Right lobe of liver (tissue), 6 donors: Measurements from ENCODE around the gene KLF5. TPM values are rescaled to one million over a fixed set of nuclear protein-coding genes. Genes with fewer than 3 reads are reported as not detected.

Experiments used
- ATAC-seq, 4 donors: fragments of 200-7000 bp; cut with Tn5 transposase; one replicate each; pipeline ENCODE4 v1.9.1; 2020; ENCODE audit warnings: mild to moderate bottlenecking in 4 of 4, moderate library complexity in 4 of 4
- DNase-seq, 3 donors: peaks; one replicate each; pipeline ENCODE4 v3.0.0-alpha.2; 2020
- H3K27ac ChIP-seq, 3 donors: fragments of 200-600 bp; one replicate each; pipeline ENCODE4 v1.8.0; 2022
- H3K27me3 ChIP-seq, 2 donors: fragments of 200-600 bp; one replicate each; pipeline ENCODE4 v1.8.0; 2022
- H3K36me3 ChIP-seq, 4 donors: fragments of 200-600 bp; sonication (generic) in 1 of 4; one replicate each; pipeline versions ENCODE4 v1.5.1 to v1.8.0; 2017 to 2022; ENCODE audit warnings: control low read depth in 1 of 4
- H3K4me1 ChIP-seq, 4 donors: fragments of 200-600 bp; sonication (generic) in 1 of 4; one replicate each; pipeline versions ENCODE4 v1.5.1 to v1.8.0; 2017 to 2022; ENCODE audit warnings: control low read depth in 1 of 4
- H3K4me3 ChIP-seq, 3 donors: fragments of 200-600 bp; one replicate each; pipeline ENCODE4 v1.8.0; 2022
- H3K9me3 ChIP-seq, 4 donors: fragments of 200-600 bp; sonication (generic) in 1 of 4; one replicate each; pipeline versions ENCODE4 v1.5.1 to v1.8.0; 2017 to 2022; ENCODE audit warnings: control low read depth in 1 of 4
- CTCF ChIP-seq, 4 donors: fragments of 200-600 bp in 3 of 4; fragments of 450-650 bp in 1 of 4; IDR thresholded peaks; one replicate each; pipeline versions ENCODE4 v1.5.1 to v1.8.0; 2016 to 2022; ENCODE audit warnings: antibody characterized with exemption in 4 of 4, mild to moderate bottlenecking in 2 of 4
- POLR2A ChIP-seq: fragments of 450-650 bp; IDR thresholded peaks from one replicate; pipeline ENCODE4 v1.6.1; 2017; ENCODE audit warnings: antibody characterized with exemption, mild to moderate bottlenecking
- WGBS: methylation state at CpG from one replicate; pipeline ENCODE4 v1.1.6; 2018; ENCODE audit warnings: low coverage, low lambda C conversion rate; ENCODE audit not compliant: insufficient coverage; ENCODE audit errors: missing lambda C conversion rate; 5-methylcytosine and 5-hydroxymethylcytosine counted together
- intact Hi-C, 2 donors: fragments of 100-400 bp; cut with DNase I; formaldehyde crosslinking; loops; one replicate each; pipeline versions ENCODE4 v1.11.2 to v1.14.1; 2022
- small RNA-seq, 2 experiments: library from RNA; depleted of rRNA; stranded (forward); fragments of <200 nt; gene quantifications; one replicate each; pipeline ENCODE3, GENCODE V24; 2016
- total RNA-seq, 6 experiments: library from RNA; depleted of rRNA in 2 of 6; stranded (reverse); fragments of >200 nt in 2 of 6; fragmentation: NEBNext Ultra II Directional in 3 of 6; extraction: Animal tissue kit (Norgen Biotek cat#: 25700) in 3 of 6; gene quantifications; one replicate each; pipeline versions ENCODE4 v1.1.0 to v1.2.4, GENCODE V29; 2016 to 2023
- donor health status: DM: no; HTN: yes; CAD: no.
- donor health status: DM: no; HTN: no; CAD: no.
- donor health status: DM: no; HTN: no; CAD: no.
- donor health status: DM: no; HTN: yes; CAD: no.
- donor health status: DM: no; HTN: yes; CAD: no.

Gene KLF5
- total RNA-seq, 6 experiments from 2014 or later, result 0.29 to 4.2 (median 0.74) TPM

DNA sequence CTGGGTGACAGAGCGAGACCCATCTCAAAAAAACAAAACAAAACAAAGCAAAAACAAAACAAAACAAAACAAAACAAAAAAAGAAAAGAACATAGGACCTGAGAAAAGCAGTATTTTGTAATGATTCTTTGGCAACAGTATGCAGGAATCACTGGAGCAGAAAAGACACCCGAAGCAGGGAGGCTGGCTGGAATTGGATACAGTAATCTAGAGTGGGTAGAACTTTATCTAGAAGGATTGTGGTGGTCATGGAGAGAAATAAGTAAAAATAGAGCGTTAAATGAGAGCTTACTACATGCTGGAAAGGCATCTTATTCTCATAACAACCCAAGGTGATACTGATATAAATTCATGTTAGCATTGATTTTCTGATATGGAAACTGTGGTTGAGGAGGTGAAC is 51.2 kb downstream of the KLF5 start:
- Histone ChIP-seq H3K9me3 (no peaks in the 10 kb centered on the region), H3K36me3 (no peaks in the 10 kb centered on the region), H3K4me1 (no peaks in the 10 kb centered on the region), H3K27ac (no peak overlapping the region), H3K4me3 (no peak overlapping the region), H3K27me3 (no peaks in the 10 kb centered on the region)
- DNase-seq, result no peak
- ATAC-seq, result no peak
- no peak for TF ChIP-seq POLR2A
- no peak for TF ChIP-seq CTCF (IDR thresholded peaks at IDR 0.05)
- intact Hi-C loops, result no loop called here
- WGBS, result 81% methylated on average over 3 of the region's 3 CpGs

GRCh38 chr13:73110814-73111213 is 52.0 kb downstream of the KLF5 start:
- no peaks in the 10 kb centered on the region for H3K9me3 ChIP-seq
- no peaks in the 10 kb centered on the region for H3K27me3 ChIP-seq
- H3K4me3 ChIP-seq, result no peak overlapping the region
- no peaks in the 10 kb centered on the region for H3K36me3 ChIP-seq
- H3K4me1 ChIP-seq, result no peaks in the 10 kb centered on the region
- DNase-seq (no peak), ATAC-seq (no peak)
- WGBS, result 85% methylated on average over 5 of the region's 5 CpGs
- H3K27ac ChIP-seq, result no peak overlapping the region
- intact Hi-C loops, result no loop called here
- TF ChIP-seq POLR2A (no peak), CTCF (IDR thresholded peaks at IDR 0.05) (no peak)

GRCh38 chr13:73111331-73111730 is 52.5 kb downstream of the KLF5 start:
- ATAC-seq, result no peak
- H3K27me3 ChIP-seq, result no peaks in the 10 kb centered on the region
- H3K4me1 ChIP-seq, result no peaks in the 10 kb centered on the region
- TF ChIP-seq POLR2A (no peak), CTCF (IDR thresholded peaks at IDR 0.05) (no peak)
- H3K4me3 ChIP-seq, result no peak overlapping the region
- intact Hi-C loops, result no loop called here
- H3K27ac ChIP-seq, result no peak overlapping the region
- H3K9me3 ChIP-seq, result no peaks in the 10 kb centered on the region
- no peaks in the 10 kb centered on the region for H3K36me3 ChIP-seq
- no peak for DNase-seq
- WGBS, result 78% methylated on average over 3 of the region's 3 CpGs

- no peak overlapping the region for H3K4me3 ChIP-seq
- intact Hi-C loops, result no loop called here
Measured at GRCh38 chr13:73119612-73120011, 60.8 kb downstream of the KLF5 start.

More at GRCh38 chr13:73119612-73120011, 60.8 kb downstream of the KLF5 start:
- TF ChIP-seq POLR2A, result no peak
- no peak for TF ChIP-seq CTCF (IDR thresholded peaks at IDR 0.05)
- H3K9me3 ChIP-seq, result no peaks in the 10 kb centered on the region
- no peak overlapping the region for H3K27ac ChIP-seq
- H3K27me3 ChIP-seq, result no peaks in the 10 kb centered on the region
- H3K4me1 ChIP-seq, result no peaks in the 10 kb centered on the region
- 96% methylated on average over 3 of the region's 3 CpGs for WGBS
- no peaks in the 10 kb centered on the region for H3K36me3 ChIP-seq
- DNase-seq, result no peak
- ATAC-seq, result no peak

Small RNA genes within 50 kb of the gene (small RNA-seq; reads per million reads assigned to genes)
- 0 reads per million in 2 experiments for gene RNU6-66P
